NK-92 treated with Interleukin-12 subunit alpha and Interleukin-12 subunit beta, amount 100 ng/mL, for 24 hours (cell line): Measurements from ENCODE around the gene TMEM187.
A peak's percentile ranks its signal among the peaks of the same experiment; 100 is the strongest.

Experiments used
- DNase-seq: peaks from one replicate; lab custom pipeline; 2025; lab: John Stamatoyannopoulos, UW

The TMEM187 gene

GRCh38 chrX:154002215-154002719 is 29.7 kb downstream of the TMEM187 start:
- no peak for DNase-seq

DNA sequence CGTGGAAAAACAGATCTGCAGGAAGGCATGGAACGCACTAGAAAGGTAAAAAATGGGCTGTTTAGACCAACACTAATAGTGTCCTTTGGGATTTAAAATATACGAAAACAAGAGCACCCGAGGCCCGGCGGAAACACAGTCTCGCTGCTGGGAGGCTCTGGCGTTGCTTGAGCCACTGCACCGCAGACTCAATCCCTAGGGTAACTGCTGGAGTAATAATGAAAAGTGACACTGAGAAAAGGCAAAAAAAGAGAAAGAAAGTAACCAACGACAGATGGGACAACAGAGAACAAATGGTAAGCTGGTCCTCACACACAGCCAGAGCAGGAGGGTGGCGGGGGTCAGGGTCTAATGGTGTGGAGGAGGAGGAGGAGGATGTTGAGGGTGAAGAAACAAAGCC is 31.8 kb downstream of the TMEM187 start:
- DNase-seq: no peak

DNA sequence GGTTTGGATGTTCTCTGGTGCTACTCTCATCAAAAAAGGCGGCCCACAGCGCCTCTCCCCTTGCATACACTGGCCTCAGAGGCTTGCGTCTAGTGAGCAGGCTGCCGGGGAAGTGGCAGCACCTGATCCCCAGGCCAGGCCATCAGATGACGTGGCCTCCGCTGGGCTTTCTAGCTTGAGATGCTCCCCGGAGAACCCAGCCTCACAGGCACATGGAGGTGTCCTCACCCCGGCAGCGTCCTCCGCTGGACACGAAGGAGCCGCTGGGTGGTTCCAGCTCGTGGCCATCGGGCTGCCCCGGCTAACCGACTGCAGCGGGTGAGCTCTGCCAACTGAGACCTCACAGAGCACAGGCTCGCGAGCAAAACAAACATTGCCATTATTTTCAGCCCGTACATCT is 34.4 kb downstream of the TMEM187 start:
- DNase-seq: no peak

GRCh38 chrX:154008521-154008920 is 36.0 kb downstream of the TMEM187 start:
- no peak for DNase-seq

DNA sequence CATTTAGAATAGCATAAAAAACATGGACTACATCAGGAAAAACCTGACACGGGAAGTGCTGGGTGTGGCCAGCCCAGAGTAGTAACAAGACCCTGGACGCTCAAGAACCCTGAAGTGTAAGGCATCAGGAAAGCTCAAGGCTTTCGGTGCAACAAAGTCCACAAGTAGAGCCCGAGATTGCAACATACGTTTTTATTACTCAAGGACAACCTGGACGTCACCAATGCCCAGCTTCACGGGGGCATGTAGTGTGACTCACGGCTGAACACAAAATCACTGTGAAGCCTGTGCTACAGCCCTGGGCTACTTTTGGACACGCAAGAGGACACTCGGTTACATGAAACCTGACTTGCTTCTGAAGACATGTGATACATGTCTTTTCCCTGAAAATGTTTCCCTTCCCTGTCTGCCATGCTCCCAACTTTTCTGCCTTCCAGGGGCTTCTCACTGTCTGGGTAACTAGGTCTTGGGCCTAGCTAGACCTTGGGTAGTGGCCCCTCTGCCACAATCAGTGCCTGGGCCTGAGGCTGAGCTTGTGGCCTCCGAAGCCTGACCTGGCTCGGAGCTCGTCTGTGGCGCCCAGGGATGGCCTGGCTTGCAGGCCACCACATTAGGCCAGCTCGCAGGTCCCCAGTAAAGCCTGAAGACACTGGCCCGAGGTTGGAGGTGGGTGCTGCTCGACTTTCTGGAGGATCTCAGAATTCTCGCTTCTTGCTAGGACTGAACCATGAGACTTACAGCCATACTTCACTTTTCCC is 38.0 kb downstream of the TMEM187 start:
- no peak for DNase-seq

DNA sequence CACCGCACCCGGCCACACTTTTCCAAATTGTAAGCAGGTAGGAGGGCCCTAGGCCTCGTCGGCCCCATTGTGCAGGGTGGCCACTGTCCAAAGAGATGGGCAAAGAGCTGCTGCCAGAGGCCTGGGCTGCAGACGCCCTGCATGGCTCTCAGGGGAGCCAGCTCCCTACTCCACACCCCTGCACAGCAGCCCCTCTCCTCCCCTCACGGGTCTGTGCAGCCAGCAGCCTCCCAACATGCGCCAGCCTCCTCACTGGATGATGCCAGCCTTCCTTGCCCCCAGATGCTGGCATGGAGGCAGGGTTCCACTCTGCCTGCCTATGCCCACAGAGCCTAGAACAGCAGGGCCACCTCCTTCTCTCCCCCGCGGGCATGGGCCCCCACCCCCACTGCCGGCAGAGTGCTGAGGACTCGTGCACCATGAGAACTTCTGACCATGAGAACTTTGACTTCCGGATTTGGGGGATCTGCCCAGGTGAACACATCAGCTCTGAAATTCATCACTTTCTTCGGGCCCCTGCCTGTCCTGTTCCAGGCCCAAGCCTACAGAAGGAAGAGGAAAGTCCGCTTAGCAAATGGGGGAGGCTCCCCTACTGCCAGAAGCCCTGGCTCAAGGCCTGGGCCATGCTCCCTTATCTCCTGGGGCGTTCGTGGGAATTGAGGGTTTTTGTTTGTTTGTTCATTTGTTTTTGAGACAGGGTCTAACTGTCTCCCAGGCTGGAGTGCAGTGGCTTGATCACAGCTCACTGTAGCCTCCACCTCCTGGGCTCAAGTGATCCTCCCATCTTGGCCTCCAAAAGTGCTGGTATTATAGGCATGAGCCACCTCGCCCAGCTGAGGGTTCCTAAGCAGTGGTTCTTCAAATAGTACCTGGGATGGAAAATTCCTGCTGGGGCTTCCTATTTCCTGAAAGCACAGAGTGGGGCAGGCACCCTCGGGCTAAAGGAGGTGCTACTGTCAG is 39.1 kb downstream of the TMEM187 start:
- no peak for DNase-seq

DNA sequence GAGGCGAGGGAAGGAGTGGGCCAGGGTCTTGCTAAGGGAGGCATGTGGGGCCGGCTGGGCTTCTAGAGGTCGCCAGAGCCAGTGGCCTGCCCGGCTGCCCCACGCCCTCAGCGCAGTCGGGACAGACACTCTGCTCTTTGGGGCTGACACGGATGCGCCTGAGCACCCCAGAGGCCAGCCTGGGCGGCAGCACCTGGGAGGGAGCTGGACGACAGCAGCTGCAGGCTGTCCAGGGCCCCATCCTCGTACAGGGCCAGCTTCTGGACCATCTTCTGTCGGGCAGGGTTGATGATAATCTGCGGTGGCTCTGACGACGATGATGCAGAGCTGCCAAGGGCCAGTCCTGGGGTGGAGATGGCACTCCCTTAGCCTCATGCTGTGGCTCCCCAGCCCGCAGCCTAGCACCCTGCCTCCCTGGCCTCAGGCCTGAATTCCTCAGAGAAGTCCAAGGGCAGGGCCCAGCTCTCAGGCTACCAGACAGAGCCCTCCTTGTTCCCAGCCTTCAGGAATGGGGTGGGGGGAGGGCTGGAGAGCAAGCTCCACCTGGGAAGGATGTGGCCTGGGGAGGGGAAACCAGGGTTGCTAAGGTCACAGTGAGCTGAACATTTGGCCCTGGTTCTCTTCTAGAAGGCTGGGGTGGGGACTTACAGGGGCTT is 39.9 kb downstream of the TMEM187 start:
- DNase-seq: no peak

DNA sequence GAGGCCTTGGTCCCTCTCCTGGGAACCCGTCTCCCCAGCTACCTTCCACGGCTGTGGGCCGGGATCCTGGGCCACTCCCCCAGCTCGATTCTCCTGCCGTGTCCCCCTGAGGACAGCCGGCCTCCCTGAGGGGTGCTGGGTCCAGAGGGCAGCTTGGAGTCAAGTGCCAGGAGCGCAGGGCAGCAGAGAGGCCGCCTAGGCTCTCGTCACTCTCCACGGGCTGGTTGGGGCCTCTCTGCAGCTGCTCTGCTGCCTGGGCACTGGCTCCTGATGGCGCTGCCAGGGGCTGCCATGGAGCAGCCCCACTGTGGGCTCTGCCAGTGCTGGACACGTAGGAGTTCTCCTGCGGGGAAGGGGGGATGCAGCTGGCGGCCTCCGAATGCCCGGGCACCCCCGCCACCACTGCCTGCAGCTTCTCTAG is 40.5 kb downstream of the TMEM187 start:
- DNase-seq: no peak

DNA sequence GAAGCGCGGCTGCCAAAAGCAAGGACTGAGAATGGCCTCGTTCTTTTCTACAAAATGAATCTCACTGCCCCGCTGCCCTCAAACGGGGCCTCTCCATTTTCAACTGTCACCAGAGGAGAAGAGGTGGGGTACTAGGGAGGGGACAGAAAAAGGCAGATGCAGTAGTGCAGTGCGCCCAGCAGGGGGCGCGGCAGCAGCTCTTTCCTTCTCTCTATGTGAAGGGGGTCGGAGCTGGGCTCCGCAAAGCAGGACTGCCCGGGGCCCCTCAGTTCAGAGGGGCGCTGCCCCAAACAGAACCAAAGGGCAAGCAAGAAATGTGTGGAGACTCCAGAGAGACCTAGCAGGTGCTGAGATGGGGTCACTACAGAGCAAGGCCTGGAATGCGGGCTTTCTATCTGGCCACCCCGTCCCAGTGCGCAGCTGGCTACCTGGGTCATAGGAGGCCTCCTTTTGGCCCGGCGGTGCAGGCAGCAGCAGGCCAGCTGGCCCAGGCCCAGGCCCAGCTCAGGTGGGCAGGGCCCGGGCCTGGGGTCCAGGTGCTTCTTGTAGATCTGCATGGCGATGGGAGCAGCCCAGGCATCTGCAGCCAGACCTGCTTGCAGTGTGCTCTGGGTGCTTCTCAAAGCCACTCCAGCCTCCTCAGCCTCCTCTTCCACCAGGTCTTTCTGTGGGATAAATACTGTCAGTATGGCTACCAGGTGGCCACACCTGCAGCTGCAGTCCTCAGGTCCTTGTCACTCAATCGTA is 41.2 kb downstream of the TMEM187 start:
- no peak for DNase-seq

DNA sequence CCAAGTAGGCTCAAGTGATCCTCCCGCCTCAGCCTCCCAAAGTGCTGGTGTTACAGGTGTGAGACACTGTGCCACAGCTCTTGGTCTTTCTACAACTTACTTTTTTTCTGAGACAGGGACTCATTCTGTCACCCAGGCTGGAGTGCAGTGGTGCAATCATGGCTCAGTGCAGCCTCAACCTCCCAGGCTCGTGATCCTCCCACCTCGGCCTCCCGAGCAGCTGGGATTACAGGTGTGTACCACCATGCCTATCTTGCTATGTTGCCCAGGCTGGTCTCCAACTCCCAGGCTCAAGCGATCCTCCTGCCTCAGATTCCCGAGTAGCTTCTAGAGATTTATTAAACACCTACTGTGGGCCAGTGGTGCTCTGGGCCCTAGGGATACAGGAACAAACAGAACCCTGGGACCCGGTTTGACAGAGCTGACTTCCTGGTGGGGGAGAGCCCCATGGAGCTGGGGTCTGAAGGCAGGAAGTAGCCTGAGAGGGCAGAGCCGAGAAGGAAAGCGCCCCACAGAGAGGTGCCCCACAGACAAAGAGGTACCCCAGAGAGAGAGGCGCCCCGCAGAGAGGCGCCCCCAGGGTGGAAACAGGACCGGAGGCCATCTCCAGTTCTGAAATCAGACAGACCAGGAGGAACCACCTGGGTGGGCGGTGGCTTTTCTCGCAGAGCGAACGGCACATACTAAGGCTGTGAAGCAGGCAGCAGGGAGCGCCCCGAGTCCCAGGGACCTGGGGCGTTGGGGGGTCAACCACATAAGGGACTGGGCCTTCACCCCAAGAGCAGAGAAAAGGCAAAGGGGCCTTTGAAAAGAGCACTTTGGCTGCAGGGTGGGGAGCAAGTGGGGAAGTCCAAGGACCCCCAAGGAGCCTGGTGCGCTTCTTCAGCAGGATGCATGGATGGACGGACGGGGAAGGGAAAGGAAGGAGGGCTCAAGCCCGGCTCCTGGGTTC is 42.2 kb downstream of the TMEM187 start:
- DNase-seq: no peak

GRCh38 chrX:154015581-154016264 is 43.2 kb downstream of the TMEM187 start:
- DNase-seq: no peak

- DNase-seq: no peak
These were observed 44.0 kb downstream of the TMEM187 start for GRCh38 chrX:154016366-154017076.

GRCh38 chrX:154017766-154018517 is 45.4 kb downstream of the TMEM187 start:
- no peak for DNase-seq

GRCh38 chrX:154018518-154019060 is 46.0 kb downstream of the TMEM187 start:
- no peak for DNase-seq

- peak; percentile 12 for DNase-seq
These were observed 46.6 kb downstream of the TMEM187 start for GRCh38 chrX:154019061-154019621.

DNA sequence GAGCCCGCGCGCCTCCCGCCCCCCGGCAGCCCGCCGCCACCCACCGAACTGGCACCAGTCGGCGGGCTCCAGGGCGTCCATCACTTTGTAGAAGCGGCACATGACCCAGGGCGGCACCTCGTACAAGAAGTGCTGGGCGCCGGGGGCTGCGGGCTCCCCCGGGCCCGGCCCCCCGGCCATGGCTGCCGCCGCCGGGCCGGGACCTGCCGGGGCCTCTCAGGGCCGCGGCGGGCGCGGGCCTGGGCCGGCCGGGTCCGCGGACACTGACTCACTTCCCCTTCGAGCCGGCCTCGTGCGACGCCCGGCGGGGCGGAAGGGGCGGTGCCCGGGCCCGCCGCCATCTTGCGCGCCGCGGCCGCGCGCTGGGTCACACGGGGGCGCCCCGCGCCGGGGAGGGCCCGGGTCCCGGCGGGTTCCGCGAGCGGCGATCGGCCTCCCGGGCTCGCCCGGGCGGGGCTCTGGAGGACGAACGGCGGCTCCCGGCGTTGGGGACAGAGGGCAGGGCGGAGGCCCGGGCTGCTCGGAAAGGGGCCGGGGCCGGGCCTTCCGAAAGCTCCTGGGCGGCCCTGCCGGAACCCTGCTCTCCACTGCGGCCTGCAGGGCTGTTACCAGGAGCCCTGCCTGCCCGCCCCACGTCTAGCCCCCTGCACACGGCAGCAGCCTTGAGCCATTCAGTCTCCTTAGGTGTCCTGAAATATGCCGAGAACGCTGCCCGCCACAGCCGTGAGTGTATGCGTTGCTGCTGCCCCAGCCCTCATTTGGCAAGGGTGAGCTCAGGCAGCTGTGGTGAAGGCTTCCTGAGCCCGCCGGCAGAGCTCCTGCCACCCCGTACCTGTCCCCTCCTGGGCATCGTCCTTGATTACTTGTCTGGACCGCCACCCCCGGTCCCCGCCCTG is 47.3 kb downstream of the TMEM187 start, which contains the start of gene IRAK1:
Gene IRAK1 (minus strand): TSS at position 270 of the 896 bp plus-strand sequence. CDS start 90 bp downstream, at position 180.
- DNase-seq: peak; percentile 29
